Peyer's patch (tissue), 4 donors: ENCODE results near the gene TGFBI.

ENCODE experiments used
- POLR2A ChIP-seq, 2 donors: fragments of 450-650 bp; IDR thresholded peaks; one replicate each; pipeline ENCODE4 v1.5.1; 2017; ENCODE audit warnings: antibody characterized with exemption in 2 of 2, mild to moderate bottlenecking in 2 of 2, moderate library complexity in 2 of 2
- TF ChIP-seq, protein P1 (sequence below), 6 experiments: fragments of 450-650 bp in 4 of 6; fragments of 200-600 bp in 2 of 6; sonication (generic) in 1 of 6; IDR thresholded peaks; one replicate each; pipeline ENCODE4 v1.5.1; 2017 to 2019; ENCODE audit warnings: antibody characterized with exemption in 6 of 6, mild to moderate bottlenecking in 3 of 6, moderate library complexity in 1 of 6

- no peak for TF ChIP-seq POLR2A (IDR thresholded peaks at IDR 0.05)
- TF ChIP-seq, protein P1, sequence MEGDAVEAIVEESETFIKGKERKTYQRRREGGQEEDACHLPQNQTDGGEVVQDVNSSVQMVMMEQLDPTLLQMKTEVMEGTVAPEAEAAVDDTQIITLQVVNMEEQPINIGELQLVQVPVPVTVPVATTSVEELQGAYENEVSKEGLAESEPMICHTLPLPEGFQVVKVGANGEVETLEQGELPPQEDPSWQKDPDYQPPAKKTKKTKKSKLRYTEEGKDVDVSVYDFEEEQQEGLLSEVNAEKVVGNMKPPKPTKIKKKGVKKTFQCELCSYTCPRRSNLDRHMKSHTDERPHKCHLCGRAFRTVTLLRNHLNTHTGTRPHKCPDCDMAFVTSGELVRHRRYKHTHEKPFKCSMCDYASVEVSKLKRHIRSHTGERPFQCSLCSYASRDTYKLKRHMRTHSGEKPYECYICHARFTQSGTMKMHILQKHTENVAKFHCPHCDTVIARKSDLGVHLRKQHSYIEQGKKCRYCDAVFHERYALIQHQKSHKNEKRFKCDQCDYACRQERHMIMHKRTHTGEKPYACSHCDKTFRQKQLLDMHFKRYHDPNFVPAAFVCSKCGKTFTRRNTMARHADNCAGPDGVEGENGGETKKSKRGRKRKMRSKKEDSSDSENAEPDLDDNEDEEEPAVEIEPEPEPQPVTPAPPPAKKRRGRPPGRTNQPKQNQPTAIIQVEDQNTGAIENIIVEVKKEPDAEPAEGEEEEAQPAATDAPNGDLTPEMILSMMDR (IDR thresholded peaks at IDR 0.05), result no peak
These were observed 29.9 kb upstream of the TGFBI start for GRCh38 chr5:135998889-135999288.
